H54 (cell line): Measurements from ENCODE around the gene PKDCC.
"Not testable (repeated sequence)": the region's sequence is repeated elsewhere in the genome, so short reads cannot be mapped to it uniquely, and the experiment has no call there.

Source experiments
- DNase-seq: peaks from one replicate; pipeline ENCODE4 v3.0.0; 2011; ENCODE audit warnings: low spot score, mixed read lengths; ENCODE audit not compliant: insufficient read length
- FAIRE-seq: peaks from 3 replicates; lab custom pipeline; 2011; peaks lifted over from hg19 to GRCh38; lab: Jason Lieb, UNC
- POLR2A ChIP-seq: IDR thresholded peaks from 2 replicates; pipeline ENCODE4 v1.6.1; 2011; ENCODE audit warnings: low read depth, mild to moderate bottlenecking, low read length

The PKDCC gene

GRCh38 chr2:42021464-42021863 is 26.4 kb upstream of the PKDCC start:
- TF ChIP-seq POLR2A, result no peak
- FAIRE-seq, result no peak
- no peak for DNase-seq

GRCh38 chr2:42025151-42025582 is 22.7 kb upstream of the PKDCC start:
- no peak for TF ChIP-seq POLR2A
- FAIRE-seq, result no peak
- DNase-seq, result no peak

- no peak for TF ChIP-seq POLR2A
- FAIRE-seq, result no peak
- DNase-seq, result no peak
Observed at GRCh38 chr2:42026272-42026671, 21.5 kb upstream of the PKDCC start.

- no peak for TF ChIP-seq POLR2A
- FAIRE-seq (no peak), DNase-seq (no peak)
Observed at GRCh38 chr2:42028571-42029148, 19.2 kb upstream of the PKDCC start.

GRCh38 chr2:42029171-42029570 is 18.6 kb upstream of the PKDCC start:
- no peak for DNase-seq
- no peak for TF ChIP-seq POLR2A
- FAIRE-seq, result no peak

- FAIRE-seq (no peak), DNase-seq (no peak)
- TF ChIP-seq POLR2A, result no peak
Observed at GRCh38 chr2:42029639-42030199, 18.1 kb upstream of the PKDCC start.

GRCh38 chr2:42030200-42030759 is 17.5 kb upstream of the PKDCC start:
- TF ChIP-seq POLR2A, result no peak
- FAIRE-seq (no peak), DNase-seq (no peak)

- TF ChIP-seq POLR2A, result no peak
- FAIRE-seq (no peak), DNase-seq (no peak)
Observed at GRCh38 chr2:42030829-42031228, 17.0 kb upstream of the PKDCC start.

GRCh38 chr2:42031281-42032223 is 16.3 kb upstream of the PKDCC start:
- FAIRE-seq (no peak), DNase-seq (no peak)
- no peak for TF ChIP-seq POLR2A

GRCh38 chr2:42032224-42032620 is 15.6 kb upstream of the PKDCC start:
- DNase-seq (no peak), FAIRE-seq (no peak)
- TF ChIP-seq POLR2A, result no peak

- DNase-seq, result no peak
- TF ChIP-seq POLR2A, result no peak
- no peak for FAIRE-seq
Observed at GRCh38 chr2:42032745-42033144, 15.1 kb upstream of the PKDCC start.

- FAIRE-seq, result not testable (repeated sequence)
Observed at GRCh38 chr2:42034096-42034495, 13.7 kb upstream of the PKDCC start.

GRCh38 chr2:42035241-42035640 is 12.6 kb upstream of the PKDCC start:
- FAIRE-seq (no peak), DNase-seq (no peak)
- no peak for TF ChIP-seq POLR2A

More at GRCh38 chr2:42034096-42034495, 13.7 kb upstream of the PKDCC start:
- not testable (repeated sequence) for DNase-seq

- TF ChIP-seq POLR2A, result no peak
- DNase-seq (no peak), FAIRE-seq (no peak)
Observed at GRCh38 chr2:42036413-42036812, 11.4 kb upstream of the PKDCC start.

GRCh38 chr2:42036940-42037339 is 10.9 kb upstream of the PKDCC start:
- FAIRE-seq, result no peak

More at GRCh38 chr2:42036940-42037339, 10.9 kb upstream of the PKDCC start:
- TF ChIP-seq POLR2A, result no peak
- DNase-seq, result no peak
